GM13976 (cell line): ENCODE data around the gene CGB1.
"Not testable (repeated sequence)": the region's sequence is repeated elsewhere in the genome, so short reads cannot be mapped to it uniquely, and the experiment has no call there.

Experiments used
- DNase-seq: peaks from one replicate; pipeline ENCODE4 v3.0.0; 2012; ENCODE audit warnings: low spot score
- CTCF ChIP-seq: IDR thresholded peaks from 2 replicates; pipeline ENCODE4 v1.5.1; 2012; ENCODE audit warnings: borderline replicate concordance, mild to moderate bottlenecking; ENCODE audit not compliant: insufficient read depth; ENCODE audit errors: extremely low read depth, missing control alignments, control extremely low read depth
- in situ Hi-C: fragments of 300-500 bp; cut with MboI; formaldehyde crosslinking; loops from one replicate; pipeline ENCODE4 v1.12.0; 2022; ENCODE audit warnings: low sequenced_read_pairs, mixed read lengths, inconsistent platforms; ENCODE audit not compliant: unreplicated experiment

CGB1 gene

GRCh38 chr19:49020931-49021895 is 15.5 kb downstream of the CGB1 start:
- in situ Hi-C loops, result no loop called here
- peak; percentile 32 for DNase-seq
- no peak for TF ChIP-seq CTCF

- in situ Hi-C loops, result no loop called here
- TF ChIP-seq CTCF, result no peak
- peak; percentile 22 for DNase-seq
These were observed 16.4 kb downstream of the CGB1 start for GRCh38 chr19:49020342-49020741.

DNA sequence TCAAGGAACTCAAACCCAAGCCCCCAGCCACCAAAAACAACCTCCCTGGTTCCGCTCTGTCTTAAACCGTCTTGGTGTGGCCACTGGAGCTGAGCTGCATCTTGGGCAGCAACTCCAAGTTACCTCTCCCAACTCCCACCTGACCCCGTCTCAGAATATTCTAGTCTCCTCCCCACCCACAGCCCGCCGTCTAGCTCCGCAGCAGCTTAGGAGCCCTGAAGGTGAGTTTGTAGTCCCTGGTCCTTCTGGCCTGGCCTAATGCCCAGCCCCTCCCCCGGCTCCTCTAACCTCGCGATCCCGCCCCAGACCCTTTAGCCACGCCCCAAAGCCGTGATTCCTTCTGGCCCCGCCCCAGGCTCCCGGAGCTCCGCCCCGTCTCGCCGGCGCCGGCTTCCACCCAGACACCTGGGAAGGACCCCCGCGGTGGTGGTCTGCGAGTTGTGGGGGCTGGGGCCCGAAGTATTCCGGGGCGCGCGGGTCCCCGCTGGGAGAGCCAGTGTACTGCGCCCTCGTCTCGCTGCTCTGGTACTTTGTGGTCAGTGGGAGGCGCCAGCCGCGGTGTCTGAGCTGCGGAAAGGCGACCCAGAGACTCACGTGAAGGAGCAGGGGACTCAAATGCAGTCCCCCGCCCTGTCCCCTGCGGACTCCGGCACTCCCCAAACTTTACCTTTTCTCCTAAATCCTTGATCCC is 17.3 kb downstream of the CGB1 start:
- in situ Hi-C loops, result no loop called here
- peak; percentile 84 for DNase-seq
- no peak for TF ChIP-seq CTCF

DNA sequence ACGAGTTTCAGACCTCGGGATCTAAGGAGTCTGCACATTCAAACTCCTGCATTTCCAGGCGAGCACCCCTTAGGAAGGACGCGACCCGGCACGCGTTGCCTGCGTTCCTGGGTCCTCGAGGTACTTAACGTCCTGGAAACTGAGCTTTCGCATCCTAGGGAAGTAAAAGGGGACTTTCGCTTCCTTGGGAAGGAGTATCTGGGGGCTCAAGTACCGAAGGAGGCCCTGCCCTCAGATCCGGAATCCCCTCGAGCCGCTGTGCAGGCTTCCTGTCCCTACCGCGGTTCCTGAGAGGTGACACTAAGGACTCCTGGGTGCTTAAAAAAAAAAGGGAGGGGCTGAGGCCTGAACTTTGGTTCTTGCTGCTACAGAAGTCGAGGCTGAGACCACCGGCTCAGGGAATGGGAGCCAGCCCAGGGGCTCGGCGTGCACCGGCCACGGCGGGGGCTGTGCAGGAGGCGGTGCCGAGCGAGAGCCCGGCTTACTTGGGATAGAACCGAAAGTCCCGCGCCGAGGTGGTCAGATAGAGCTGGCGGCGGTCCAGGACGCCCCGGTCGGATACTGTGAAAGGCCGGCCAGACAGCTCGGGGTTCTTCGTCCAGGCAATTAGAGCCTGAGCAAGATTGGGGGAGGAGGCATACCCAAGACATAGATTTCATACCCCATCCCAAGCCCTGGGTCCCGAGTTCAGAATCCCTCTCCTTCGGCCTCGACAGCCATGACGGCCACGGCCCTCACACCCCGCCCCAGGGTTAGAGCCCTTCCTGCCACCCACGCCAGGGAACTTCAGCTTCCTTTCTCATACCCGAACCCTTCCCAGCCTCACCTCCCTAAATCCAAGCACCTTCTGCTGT is 18.1 kb downstream of the CGB1 start:
- in situ Hi-C loops, result not testable (repeated sequence)
- DNase-seq, result peak; percentile 46

- in situ Hi-C loops, result no loop called here
- peak; percentile 37 for TF ChIP-seq CTCF
- DNase-seq, result peak; percentile 86
These were observed 18.9 kb downstream of the CGB1 start for GRCh38 chr19:49017666-49018351.

DNA sequence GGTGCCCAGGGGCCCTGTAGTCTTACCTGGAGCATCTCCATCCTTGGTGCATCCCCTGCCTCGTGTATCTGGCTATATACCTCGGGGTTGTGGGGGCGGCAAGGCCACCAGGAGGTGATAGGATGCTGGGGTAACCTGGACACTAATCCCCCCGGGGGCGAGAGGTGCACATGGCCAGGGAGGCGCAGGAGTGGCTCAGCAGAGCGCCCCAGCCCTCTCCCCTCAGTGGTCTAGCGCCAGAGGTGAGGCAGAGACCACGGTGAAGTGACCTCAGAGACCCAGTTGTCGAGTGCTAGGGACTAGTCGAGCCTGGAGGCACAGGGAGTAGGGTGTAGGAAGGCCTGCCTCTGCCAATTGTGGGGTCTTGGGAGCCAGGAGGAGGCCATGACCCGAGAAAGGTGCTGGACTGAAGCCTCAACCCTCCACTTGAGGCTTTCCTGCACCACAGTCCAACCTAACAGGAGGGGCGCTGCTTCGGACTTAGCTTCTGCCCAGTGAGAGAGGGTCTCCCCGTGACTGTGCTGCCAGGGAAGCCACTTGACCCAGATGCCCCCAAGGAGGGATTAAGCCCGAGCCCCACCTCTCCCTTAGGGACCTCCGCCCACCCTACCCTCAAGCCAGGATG is 19.5 kb downstream of the CGB1 start, which contains the start of gene LHB:
LHB (minus strand) TSS at position 51 of the 625 bp plus-strand sequence; CDS start at position 41, 10 bp downstream.
- in situ Hi-C loops, result no loop called here
- peak; percentile 26 for DNase-seq

More for the DNA sequence above, 19.5 kb downstream of the CGB1 start, which contains the start of gene LHB:
- no peak for TF ChIP-seq CTCF
